ENCODE results near the gene FOXD3. TPM values are rescaled to one million over a fixed set of nuclear protein-coding genes. Genes with fewer than 3 reads are reported as not detected.

Gene FOXD3
- total and polyA plus RNA-seq, 3 experiments from 2014 or later: not detected

Other genes with a start within 250 kb of the FOXD3 start
- 10 to 100 TPM; 21.2 to 24.6 TPM for gene ALG6, start 45.1 kb downstream of the FOXD3 start, total RNA-seq
- gene ALG6, start 45.1 kb downstream of the FOXD3 start, polyA plus RNA-seq: 25.6 TPM
- gene ITGB3BP, start 200.7 kb downstream of the FOXD3 start, total RNA-seq: 10 to 100 TPM; 45.0 to 49.0 TPM
- gene ITGB3BP, start 200.7 kb downstream of the FOXD3 start, polyA plus RNA-seq: 25.0 TPM
- gene EFCAB7, start 201.0 kb downstream of the FOXD3 start, total RNA-seq: 1 to 10 TPM; 6.7 to 7.4 TPM
- 4.5 TPM for gene EFCAB7, start 201.0 kb downstream of the FOXD3 start, polyA plus RNA-seq